ENCODE measurements around the gene TAS2R7.
"Not testable (repeated sequence)": the region's sequence is repeated elsewhere in the genome, so short reads cannot be mapped to it uniquely, and the experiment has no call there.

The TAS2R7 gene

GRCh38 chr12:10802587-10802986 lies at the start of gene TAS2R7:
TAS2R7 (minus strand) TSS chr12:10802627; CDS start chr12:10802570, 57 bp downstream.
- DNase-seq = no peak

- no peak for DNase-seq
Measured at GRCh38 chr12:10851243-10851858, 48.9 kb upstream of the TAS2R7 start.

- no peak for DNase-seq
Measured at GRCh38 chr12:10849425-10849878, 47.0 kb upstream of the TAS2R7 start, which contains the start of gene PRR4. PRR4 (minus strand) TSS chr12:10849475; CDS start chr12:10849437, 38 bp downstream.

- DNase-seq = no peak
Measured at GRCh38 chr12:10847744-10848143, 45.3 kb upstream of the TAS2R7 start.

GRCh38 chr12:10842862-10843261 lies 40.4 kb upstream of the TAS2R7 start:
- no peak for DNase-seq

- DNase-seq = no peak
Measured at GRCh38 chr12:10838461-10838860, 36.0 kb upstream of the TAS2R7 start.

- DNase-seq = no peak
Measured at GRCh38 chr12:10829994-10830393, 27.6 kb upstream of the TAS2R7 start.

GRCh38 chr12:10826258-10826657 lies 23.8 kb upstream of the TAS2R7 start, which contains the start of gene TAS2R10:
TAS2R10 (minus strand) TSS chr12:10826358; CDS start chr12:10826269, 89 bp downstream.
- DNase-seq = no peak

GRCh38 chr12:10824957-10825356 lies 22.5 kb upstream of the TAS2R7 start:
- DNase-seq = no peak

- DNase-seq = no peak
Measured at GRCh38 chr12:10811883-10812536, 9.6 kb upstream of the TAS2R7 start.

GRCh38 chr12:10810068-10810467 lies 7.6 kb upstream of the TAS2R7 start, which contains the start of gene TAS2R9:
TAS2R9 (minus strand) TSS chr12:10810168; CDS start chr12:10810075, 93 bp downstream.
- DNase-seq = no peak

GRCh38 chr12:10807186-10807585 lies 4.8 kb upstream of the TAS2R7 start, which contains the start of gene TAS2R8:
TAS2R8 (minus strand) TSS chr12:10807286; CDS start chr12:10806980, 306 bp downstream.
- no peak for DNase-seq

GRCh38 chr12:10801741-10802140 lies 686 bp downstream of the TAS2R7 start:
- no peak for DNase-seq

- DNase-seq = no peak
Measured at GRCh38 chr12:10794222-10794621, 8.2 kb downstream of the TAS2R7 start.

- DNase-seq = not testable (repeated sequence)
Measured at GRCh38 chr12:10791769-10792168, 10.7 kb downstream of the TAS2R7 start.

GRCh38 chr12:10783252-10783651 lies 19.2 kb downstream of the TAS2R7 start:
- no peak for DNase-seq

- DNase-seq = no peak
Measured at GRCh38 chr12:10779103-10779502, 23.3 kb downstream of the TAS2R7 start.

- no peak for DNase-seq
Measured at GRCh38 chr12:10771132-10771733, 31.2 kb downstream of the TAS2R7 start.

- DNase-seq = no peak
Measured at GRCh38 chr12:10759657-10760056, 42.8 kb downstream of the TAS2R7 start.

GRCh38 chr12:10756194-10756593 lies 46.2 kb downstream of the TAS2R7 start:
- DNase-seq = no peak

GRCh38 chr12:10753059-10753458 lies 49.4 kb downstream of the TAS2R7 start:
- no peak for DNase-seq
